Coronary artery (tissue), 2 donors: ENCODE results near the gene CSNK1G3.

Source experiments
- DNase-seq: peaks from one replicate; pipeline ENCODE4 v3.0.0-alpha.2; 2017; ENCODE audit warnings: low spot score
- H3K27ac ChIP-seq, 2 donors: fragments of 200-600 bp; sonication (generic); one replicate each; pipeline ENCODE4 v1.5.1; 2016 to 2019
- H3K4me3 ChIP-seq: fragments of 200-600 bp; sonication (generic); 2 replicates; pipeline ENCODE4 v1.5.1; 2016; ENCODE audit warnings: mild to moderate bottlenecking, moderate library complexity
- TF ChIP-seq, protein P1 (sequence below): fragments of 200-600 bp; sonication (generic); IDR thresholded peaks from one replicate; pipeline ENCODE4 v1.5.1; 2019; ENCODE audit warnings: antibody characterized with exemption

Gene CSNK1G3

DNA sequence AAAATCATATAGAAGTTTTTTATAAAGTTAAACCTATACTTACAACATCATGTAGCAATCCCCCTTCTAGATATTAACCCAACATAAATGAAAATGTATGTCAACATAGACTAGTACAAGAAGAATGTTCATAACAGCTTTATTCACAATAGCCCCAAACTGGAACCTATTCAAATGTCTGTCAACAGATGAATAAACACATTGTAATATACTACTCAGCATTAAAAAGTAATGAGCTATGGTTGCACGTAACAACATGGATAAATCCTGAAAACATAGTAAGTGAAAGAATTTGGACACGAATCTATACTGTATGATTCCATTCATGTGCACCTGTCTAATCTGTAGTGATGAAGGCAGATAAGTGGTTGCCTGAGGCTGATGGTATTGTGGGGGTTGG is 73.9 kb downstream of the CSNK1G3 start:
- Histone ChIP-seq H3K27ac (no peak overlapping the region), H3K4me3 (no peak overlapping the region)
- DNase-seq = no peak
- TF ChIP-seq, protein P1, sequence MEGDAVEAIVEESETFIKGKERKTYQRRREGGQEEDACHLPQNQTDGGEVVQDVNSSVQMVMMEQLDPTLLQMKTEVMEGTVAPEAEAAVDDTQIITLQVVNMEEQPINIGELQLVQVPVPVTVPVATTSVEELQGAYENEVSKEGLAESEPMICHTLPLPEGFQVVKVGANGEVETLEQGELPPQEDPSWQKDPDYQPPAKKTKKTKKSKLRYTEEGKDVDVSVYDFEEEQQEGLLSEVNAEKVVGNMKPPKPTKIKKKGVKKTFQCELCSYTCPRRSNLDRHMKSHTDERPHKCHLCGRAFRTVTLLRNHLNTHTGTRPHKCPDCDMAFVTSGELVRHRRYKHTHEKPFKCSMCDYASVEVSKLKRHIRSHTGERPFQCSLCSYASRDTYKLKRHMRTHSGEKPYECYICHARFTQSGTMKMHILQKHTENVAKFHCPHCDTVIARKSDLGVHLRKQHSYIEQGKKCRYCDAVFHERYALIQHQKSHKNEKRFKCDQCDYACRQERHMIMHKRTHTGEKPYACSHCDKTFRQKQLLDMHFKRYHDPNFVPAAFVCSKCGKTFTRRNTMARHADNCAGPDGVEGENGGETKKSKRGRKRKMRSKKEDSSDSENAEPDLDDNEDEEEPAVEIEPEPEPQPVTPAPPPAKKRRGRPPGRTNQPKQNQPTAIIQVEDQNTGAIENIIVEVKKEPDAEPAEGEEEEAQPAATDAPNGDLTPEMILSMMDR = no peak

DNA sequence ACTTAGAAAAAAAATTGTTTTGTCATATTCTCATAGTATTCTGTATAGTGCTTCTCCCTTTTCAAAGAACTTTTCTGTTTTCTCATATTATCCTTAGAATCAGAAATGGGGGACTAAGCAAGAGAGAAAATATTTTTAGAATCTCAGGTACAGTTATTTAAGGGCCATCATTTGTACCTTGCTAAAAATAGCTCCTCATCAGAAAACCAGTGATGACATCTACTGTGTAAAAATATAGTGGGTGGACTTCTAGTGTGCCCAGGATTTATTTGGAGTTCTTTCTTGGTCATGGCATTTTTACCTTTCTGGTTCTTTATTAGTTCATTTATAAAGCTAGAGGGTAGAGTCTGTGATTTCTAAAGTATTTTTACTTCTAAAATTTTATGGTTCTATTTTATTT is 82.5 kb downstream of the CSNK1G3 start:
- no peak for DNase-seq
- Histone ChIP-seq H3K4me3 (no peak overlapping the region), H3K27ac (no peak overlapping the region)
- TF ChIP-seq, protein P1 = no peak

DNA sequence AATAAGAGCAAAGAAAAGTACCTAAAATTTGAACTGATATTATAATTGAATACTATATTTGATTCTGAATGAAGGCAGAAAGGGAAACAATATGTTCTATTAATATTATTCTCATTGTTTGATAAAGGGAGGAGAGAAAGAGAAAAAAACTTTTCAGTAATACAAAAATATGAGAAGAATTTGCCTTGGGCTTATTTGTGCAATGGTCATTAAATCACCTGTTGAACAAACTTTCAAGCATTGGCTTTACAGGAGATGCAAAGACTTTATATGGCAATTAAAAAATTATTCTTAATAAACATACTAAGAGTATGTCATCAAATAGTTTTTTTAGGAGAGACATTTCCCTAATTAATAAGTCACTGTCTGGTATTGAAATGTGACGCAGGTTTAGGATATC is 85.0 kb downstream of the CSNK1G3 start:
- H3K4me3 ChIP-seq = no peak overlapping the region
- no peak for DNase-seq
- H3K27ac ChIP-seq = no peak overlapping the region
- TF ChIP-seq, protein P1 = no peak

DNA sequence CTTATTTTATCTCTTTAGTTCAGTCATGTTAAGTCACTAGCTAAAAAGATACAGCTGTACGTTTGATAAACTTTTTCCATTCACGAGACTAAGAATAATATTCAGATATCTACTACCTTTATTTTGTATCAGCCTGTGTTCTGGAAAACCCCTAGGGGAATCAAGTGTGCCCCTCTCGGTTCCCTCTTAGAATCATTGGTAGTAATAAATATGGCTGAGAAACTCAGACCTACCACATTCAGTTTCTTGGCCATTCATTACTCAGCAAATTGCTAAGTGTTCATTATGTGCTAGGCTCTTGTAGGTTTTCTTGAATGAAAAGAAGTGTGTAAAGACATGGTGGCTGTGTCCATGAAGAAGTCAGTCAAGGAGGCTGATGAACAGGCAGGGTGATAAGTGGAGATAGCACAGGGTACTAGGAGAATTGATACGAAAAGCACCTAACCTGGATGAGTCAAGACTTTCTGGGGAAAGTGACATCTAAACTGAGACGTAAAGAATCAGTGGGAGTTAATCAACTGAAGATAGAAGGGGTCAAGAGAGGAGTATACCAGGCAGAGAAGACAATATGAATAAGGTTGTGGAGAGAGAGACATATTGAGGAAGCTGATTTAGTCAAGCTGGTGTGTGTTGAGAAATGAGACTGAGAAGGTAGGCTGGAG is 86.2 kb downstream of the CSNK1G3 start:
- no peak for DNase-seq
- Histone ChIP-seq H3K4me3 (no peak overlapping the region), H3K27ac (no peak overlapping the region)
- TF ChIP-seq, protein P1 = no peak

DNA sequence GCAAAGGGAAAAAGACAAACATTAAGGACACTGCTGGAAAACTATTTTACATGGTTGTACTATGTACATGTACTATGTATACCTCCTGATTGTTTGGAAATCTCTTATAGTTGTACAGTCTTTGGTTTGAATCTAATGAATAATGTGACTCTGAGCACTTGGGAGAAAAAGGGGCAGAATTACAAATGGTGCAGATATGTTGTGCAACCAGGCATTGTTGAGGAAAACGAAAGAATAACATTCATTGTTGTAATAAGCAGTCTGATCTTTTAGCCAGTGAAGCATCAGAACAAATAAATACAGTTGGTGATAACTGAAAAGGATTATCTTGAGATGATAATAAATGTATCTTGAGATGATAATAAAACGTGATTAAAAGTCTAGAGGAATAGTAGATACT is 87.2 kb downstream of the CSNK1G3 start:
- Histone ChIP-seq H3K27ac (no peak overlapping the region), H3K4me3 (no peak overlapping the region)
- DNase-seq = no peak
- TF ChIP-seq, protein P1 = no peak

DNA sequence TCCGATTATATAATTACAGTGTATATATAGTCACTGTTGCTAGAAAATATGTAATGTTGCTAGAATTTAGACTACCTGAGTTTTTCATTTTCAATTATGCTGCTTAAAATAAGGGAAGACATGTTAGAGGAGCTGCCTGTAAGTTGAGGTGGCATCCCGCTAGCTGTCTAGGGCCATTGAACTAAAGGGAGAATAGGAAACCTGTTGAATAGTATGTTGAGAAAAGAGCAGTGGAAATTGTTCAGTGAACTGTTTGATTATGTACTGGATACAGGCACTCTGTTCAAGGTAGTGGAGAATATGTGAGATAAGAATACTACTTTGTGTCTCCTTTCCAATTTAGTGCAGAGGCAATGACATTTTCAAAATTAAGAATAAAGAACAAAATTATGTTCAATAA is 89.6 kb downstream of the CSNK1G3 start:
- H3K27ac ChIP-seq = no peak overlapping the region
- DNase-seq = no peak
- TF ChIP-seq, protein P1 = no peak
- no peak overlapping the region for H3K4me3 ChIP-seq

DNA sequence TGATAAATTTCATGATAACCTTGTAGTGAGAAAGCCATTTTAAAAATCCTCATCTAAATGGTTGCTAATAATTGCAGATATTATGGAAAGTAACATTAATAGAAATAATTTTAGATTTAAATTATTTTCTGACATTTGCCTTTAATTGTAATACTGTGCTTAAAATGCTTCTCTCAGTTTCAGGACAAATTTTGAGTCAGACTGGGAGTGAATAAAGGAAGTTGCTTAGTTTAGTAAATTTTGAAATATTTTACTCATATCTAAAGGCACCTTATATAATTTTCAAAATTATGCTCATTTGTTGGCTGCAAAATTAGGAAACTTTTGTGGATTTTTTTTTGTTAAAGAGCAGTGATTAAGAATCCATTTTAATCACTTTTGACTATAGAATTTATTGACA is 93.8 kb downstream of the CSNK1G3 start:
- no peak for DNase-seq
- Histone ChIP-seq H3K4me3 (no peak overlapping the region), H3K27ac (no peak overlapping the region)
- TF ChIP-seq, protein P1 = no peak
